Astrocyte (in vitro differentiated cells and primary cell): ENCODE results near the gene CLCN4.

Experiments
- EZH2 ChIP-seq: IDR thresholded peaks from 2 replicates; pipeline ENCODE4 v1.6.1; 2012; ENCODE audit warnings: mild to moderate bottlenecking, low read length, inconsistent platforms; ENCODE audit not compliant: insufficient read depth
- TF ChIP-seq, protein P1 (sequence below): IDR thresholded peaks from 2 replicates; pipeline ENCODE4 v1.5.1; 2011; ENCODE audit warnings: low read depth, mild to moderate bottlenecking, inconsistent platforms, low read length, moderate library complexity; ENCODE audit not compliant: insufficient read depth

DNA sequence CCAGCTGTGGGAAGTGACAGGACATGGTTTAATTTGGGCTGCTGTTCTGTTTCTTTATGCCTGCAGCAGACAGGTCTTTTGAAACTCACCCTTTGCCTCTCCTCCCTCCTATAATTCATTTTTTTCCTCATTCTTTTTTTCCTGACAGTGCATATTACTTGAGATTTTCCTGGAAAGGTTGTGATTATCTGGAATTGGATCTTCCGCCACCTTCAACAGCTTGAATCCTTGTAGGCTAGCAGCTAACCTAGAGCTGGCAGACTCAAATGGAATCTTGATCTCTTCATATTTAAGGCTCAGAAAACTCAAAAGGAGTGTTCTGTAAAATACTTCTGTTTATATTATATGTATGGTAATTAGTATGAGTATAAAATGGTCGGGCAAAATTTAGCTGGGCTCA, 49.3 kb upstream of the CLCN4 start:
- no peak for TF ChIP-seq EZH2
- TF ChIP-seq, protein P1, sequence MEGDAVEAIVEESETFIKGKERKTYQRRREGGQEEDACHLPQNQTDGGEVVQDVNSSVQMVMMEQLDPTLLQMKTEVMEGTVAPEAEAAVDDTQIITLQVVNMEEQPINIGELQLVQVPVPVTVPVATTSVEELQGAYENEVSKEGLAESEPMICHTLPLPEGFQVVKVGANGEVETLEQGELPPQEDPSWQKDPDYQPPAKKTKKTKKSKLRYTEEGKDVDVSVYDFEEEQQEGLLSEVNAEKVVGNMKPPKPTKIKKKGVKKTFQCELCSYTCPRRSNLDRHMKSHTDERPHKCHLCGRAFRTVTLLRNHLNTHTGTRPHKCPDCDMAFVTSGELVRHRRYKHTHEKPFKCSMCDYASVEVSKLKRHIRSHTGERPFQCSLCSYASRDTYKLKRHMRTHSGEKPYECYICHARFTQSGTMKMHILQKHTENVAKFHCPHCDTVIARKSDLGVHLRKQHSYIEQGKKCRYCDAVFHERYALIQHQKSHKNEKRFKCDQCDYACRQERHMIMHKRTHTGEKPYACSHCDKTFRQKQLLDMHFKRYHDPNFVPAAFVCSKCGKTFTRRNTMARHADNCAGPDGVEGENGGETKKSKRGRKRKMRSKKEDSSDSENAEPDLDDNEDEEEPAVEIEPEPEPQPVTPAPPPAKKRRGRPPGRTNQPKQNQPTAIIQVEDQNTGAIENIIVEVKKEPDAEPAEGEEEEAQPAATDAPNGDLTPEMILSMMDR: no peak
